HG02973 (cell line): ENCODE results near the gene SMOC2.

Experiments
- ATAC-seq: cut with Tn5 transposase; IDR thresholded peaks from one replicate; pipeline ENCODE4 v1.9.1; 2021; ENCODE audit warnings: moderate library complexity; ENCODE audit not compliant: unreplicated experiment

The SMOC2 gene

DNA sequence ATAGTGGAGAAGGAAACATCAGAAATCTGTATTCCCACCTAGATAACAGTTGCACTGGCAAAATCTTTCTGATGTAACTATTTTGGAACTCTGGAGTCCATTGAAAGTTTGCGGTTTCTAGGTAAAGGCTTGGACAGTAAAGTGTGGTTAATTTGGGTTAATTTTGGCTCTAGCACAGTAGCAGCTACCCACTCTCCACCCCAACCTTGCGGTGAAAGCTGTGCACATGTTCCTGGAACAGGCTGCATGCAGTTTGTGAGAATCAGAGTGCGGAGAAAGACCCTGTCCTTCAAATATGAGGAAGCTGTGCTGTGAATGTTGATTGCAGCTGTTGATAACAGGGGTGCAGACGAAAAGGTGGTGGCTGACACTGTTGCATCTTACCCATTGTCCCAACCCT lies 38.4 kb downstream of the SMOC2 start:
- no peak for ATAC-seq

DNA sequence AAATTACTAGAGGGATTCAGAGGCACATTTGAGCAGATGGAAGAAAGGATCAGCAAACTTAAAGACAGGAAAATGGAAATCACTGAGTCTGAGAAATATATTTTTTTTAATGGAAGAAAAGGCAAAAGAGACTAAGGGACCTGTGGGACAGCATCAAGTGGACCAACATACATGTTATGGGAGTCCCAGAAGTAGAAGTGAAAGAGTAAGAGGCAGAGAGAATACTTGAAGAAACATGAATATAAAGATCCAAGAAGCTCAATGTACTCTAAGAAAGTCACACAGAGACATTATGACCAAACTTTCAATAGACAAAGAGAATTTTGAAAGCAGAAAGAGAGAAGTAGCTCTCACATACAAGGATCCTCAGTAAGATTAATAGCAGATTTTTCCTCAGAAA lies 39.5 kb downstream of the SMOC2 start:
- ATAC-seq: no peak

GRCh38 chr6:168485818-168486217 lies 44.8 kb downstream of the SMOC2 start:
- no peak for ATAC-seq

- no peak for ATAC-seq
Measured at GRCh38 chr6:168490757-168491156, 49.8 kb downstream of the SMOC2 start.

- no peak for ATAC-seq
Measured at GRCh38 chr6:168493976-168494375, 53.0 kb downstream of the SMOC2 start.

GRCh38 chr6:168494726-168495125 lies 53.7 kb downstream of the SMOC2 start:
- ATAC-seq: no peak

GRCh38 chr6:168495133-168495532 lies 54.1 kb downstream of the SMOC2 start:
- no peak for ATAC-seq

DNA sequence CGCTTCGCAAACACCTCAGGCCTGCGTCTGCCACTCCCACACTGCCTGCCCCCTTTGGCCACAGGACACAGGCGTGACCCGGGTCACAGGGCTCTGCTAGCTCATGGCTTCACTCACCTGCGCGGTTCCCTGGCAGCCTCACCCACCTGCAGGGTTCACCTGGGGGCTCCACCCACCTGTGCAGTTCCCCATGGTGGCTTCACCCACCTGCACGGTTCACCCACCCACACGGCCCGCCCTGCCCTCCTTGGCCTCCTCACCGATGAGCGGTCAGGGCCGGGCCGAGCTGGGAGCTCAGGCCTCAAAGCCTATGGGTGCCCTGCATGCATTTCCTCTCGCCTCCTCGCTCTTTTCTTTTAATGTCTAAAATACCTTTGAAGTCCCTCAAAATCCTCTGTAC lies 54.7 kb downstream of the SMOC2 start:
- ATAC-seq: no peak

DNA sequence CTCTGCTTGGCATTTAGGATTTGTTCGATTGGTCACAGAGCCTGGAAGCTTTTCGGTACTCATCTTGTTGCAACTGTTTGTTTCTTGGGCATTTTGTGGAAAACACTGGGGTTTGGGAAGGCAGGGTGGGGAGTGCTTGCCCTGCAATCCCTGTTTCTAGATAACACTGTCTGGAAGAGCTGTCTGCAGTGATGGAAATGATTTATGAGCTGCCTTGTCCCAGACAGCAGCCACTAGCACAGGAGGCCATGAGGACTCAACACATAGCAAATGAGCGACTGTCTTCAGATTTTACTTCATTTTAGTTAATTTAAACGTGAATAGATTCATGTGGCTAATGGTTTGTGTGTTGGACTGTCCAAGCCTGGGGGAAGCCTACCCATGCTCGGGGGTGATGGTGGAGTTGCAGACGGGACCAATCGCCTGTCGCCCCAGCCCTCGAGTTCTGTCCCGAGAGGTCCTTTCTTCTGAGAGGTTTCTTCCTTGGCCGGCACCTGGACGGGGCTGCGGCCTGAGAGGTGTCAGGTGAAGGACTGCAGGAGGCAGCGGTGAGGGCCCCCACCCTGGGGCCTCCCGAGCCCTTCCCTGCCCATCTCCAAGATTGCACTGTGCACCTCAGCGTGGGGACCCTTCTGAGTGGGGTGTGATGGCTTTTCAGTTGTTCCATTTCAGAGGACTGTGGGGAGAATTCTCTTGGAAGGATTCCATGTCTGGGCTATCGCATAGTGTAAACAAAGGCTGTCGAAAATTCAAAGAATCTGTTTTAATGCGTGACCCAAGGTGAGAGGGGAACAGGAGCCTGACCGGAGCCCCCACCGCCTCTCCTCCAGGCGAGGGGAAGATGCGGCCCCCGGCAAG lies 55.4 kb downstream of the SMOC2 start:
- ATAC-seq: no peak

- no peak for ATAC-seq
Measured at GRCh38 chr6:168496997-168497331, 56.0 kb downstream of the SMOC2 start.

DNA sequence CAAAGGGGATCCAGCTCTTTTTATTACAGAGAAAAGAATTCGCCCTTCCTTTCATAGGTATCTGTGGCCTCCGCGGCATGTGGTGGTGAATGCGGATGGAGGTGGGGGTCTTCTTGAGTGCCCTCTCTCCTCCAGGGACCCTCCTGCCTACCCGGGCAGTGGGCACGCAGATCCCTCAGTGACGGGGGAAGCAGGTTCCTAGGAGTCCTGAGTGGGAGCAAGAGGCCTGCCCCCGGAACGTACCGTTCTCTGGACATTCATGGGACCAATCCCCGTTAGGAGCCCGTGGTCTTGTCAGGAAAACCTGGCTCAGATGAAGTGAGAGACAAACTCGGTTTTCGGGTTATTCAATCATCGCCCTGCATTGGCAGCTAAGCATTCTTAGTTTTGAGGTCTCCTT lies 56.4 kb downstream of the SMOC2 start:
- ATAC-seq: no peak

GRCh38 chr6:168498161-168498843 lies 57.3 kb downstream of the SMOC2 start:
- no peak for ATAC-seq

GRCh38 chr6:168499045-168499650 lies 58.2 kb downstream of the SMOC2 start:
- ATAC-seq: no peak

GRCh38 chr6:168500519-168500918 lies 59.5 kb downstream of the SMOC2 start:
- no peak for ATAC-seq

DNA sequence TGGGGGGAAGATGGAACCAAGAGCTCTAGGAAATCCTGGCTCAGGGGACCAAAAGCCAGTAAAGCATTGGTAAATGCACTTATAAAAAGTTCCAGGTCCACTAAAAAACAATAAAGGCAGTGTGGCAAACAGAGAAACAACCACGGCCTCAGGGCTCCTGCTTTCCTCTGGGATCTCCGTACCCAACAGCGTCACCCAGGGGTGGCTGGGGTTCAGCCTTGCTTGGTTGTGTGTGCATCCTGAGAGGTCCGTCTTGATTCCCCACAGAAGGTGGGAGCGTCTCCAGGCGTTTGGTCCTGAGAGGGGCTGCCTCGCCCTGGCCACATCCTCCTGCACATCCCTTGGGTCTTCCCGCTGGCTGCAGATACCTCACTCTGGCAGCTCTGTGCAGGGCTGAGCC lies 60.6 kb downstream of the SMOC2 start:
- ATAC-seq: no peak

DNA sequence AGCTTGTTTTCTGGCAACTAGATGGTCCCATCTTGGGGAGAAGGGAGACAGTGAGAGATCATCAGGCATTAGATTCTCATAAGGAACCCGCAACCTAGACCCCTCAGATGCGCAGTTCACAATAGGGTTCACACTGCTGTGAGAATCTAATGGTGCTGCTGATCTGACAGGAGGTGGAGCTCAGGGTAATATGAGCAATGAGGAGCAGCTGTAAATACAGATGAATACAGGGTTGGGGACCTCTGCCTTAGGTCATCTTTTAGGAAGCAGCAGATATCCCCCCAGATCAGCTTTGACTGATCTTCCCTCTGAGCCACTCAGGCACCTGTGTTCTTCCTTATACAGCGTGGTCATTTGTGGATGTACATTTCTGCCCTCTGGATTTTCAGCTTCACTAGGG lies 63.4 kb downstream of the SMOC2 start:
- ATAC-seq: no peak

GRCh38 chr6:168506460-168506859 lies 65.5 kb downstream of the SMOC2 start:
- no peak for ATAC-seq

GRCh38 chr6:168507297-168507696 lies 66.3 kb downstream of the SMOC2 start:
- no peak for ATAC-seq

GRCh38 chr6:168507730-168508129 lies 66.7 kb downstream of the SMOC2 start:
- no peak for ATAC-seq

DNA sequence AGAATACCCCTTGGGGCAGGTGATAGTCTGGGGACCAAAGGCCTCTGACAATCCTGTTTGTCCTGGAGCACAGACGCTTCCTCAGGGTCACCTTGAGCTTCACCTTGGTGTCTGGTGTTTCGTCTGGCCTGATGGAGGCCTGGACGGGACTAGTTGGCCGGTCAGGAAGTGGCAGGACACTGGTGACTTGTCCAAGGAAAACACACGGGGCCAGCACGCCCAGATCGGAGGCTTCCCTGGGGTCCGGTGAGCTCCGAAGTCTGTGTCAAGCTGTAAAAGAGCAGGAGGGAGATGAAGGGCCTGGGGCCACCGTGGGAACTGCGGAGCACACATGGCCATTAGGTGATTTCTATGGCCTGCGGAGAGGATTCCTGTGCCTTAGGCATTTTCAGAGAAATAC lies 67.9 kb downstream of the SMOC2 start:
- ATAC-seq: no peak

DNA sequence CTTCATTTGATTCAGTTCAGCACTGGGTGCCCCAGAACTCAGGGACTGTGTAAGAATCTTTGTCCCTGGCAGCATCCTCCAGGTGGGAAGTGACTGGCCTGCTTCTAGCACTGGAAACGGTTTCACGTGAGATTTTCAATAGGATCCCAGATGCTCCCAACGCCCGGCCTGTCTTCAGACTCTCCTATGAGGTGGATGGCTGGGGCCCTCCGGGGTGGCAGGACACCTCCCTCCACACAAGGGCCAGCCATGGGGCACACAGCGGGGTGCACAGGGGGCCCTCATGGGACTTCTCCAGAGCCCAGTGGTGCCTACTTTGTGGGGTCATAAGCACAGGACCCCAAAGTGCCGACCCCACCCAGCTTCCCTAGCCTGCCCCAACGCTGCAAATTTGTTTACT lies 72.8 kb downstream of the SMOC2 start:
- ATAC-seq: no peak

DNA sequence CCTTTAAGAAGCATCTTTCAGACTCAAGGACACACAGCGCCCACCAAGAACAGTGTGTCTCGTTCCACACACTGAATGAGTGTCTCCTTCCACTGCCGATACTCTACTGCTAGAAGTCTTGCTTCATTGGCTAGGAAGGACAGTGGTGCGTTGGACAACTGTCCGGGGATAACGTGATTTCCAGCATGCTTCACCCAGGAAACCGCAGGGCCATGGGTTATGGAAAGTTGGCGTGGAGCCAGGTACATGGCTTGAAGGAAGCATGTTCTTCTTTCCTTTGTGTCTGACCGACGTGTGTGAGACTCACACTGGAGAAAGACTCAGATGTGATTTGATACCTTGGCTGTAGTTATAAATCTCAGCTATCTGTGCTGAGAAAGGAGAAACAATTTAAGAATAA lies 73.2 kb downstream of the SMOC2 start:
- ATAC-seq: no peak
